RWPE1 (cell line): ENCODE measurements around the gene MYO15A.

Experiments used
- CTCF ChIA-PET: fragments of 350-600 bp; sonication (Branson Sonifier 250); formaldehyde crosslinking; extraction: SDS; loops from one replicate; lab custom pipeline; 2021; lab: Yijun Ruan, JAX
- POLR2A ChIA-PET: fragments of 400-600 bp; formaldehyde crosslinking; extraction: SDS; loops from one replicate; lab custom pipeline; 2020; ENCODE audit warnings: antibody characterized with exemption; ENCODE audit not compliant: low non-redundant PET; lab: Yijun Ruan, JAX
- DNase-seq: peaks from one replicate; pipeline ENCODE4 v3.0.0; 2012; ENCODE audit warnings: low spot score
- H3K27ac ChIP-seq: fragments of 450-650 bp; 2 replicates; pipeline ENCODE4 v1.5.1; 2017
- TF ChIP-seq, protein P1 (sequence below): fragments of 450-650 bp; conservative IDR thresholded peaks from 2 replicates; pipeline ENCODE4 v1.5.1; 2017; ENCODE audit warnings: low read depth, mild to moderate bottlenecking

Gene MYO15A

DNA sequence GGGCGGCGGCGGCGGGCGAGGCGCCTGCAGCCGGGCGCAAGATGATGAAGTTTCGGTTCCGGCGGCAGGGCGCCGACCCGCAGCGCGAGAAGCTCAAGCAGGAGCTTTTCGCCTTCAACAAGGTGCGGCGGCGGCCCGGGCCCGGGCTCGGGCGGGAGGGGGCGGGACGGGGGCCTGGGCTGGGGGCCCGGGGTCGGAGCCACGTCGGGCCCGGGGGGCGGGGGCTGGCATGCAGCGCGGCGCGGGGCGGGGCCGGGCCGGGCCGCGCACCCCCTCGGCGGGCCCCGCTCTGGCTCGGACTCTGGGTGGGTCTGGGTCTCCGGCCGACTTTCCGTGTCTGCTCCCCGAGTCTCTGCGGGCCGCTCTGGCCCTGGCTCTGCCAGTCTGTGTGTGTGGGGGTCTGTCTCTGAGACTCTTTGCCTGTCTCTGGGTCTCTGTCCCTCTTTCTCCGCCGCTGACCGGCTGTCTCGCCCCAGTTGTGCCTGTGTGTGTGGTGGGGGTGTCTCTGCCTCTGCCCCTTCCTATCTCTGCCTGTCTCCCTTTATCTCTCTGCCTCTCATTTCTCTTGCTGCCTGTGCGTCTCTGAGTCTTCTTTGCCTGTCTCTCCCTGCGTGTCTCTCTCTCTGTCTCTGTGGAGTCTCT is 117.2 kb downstream of the MYO15A start:
- TF ChIP-seq, protein P1, sequence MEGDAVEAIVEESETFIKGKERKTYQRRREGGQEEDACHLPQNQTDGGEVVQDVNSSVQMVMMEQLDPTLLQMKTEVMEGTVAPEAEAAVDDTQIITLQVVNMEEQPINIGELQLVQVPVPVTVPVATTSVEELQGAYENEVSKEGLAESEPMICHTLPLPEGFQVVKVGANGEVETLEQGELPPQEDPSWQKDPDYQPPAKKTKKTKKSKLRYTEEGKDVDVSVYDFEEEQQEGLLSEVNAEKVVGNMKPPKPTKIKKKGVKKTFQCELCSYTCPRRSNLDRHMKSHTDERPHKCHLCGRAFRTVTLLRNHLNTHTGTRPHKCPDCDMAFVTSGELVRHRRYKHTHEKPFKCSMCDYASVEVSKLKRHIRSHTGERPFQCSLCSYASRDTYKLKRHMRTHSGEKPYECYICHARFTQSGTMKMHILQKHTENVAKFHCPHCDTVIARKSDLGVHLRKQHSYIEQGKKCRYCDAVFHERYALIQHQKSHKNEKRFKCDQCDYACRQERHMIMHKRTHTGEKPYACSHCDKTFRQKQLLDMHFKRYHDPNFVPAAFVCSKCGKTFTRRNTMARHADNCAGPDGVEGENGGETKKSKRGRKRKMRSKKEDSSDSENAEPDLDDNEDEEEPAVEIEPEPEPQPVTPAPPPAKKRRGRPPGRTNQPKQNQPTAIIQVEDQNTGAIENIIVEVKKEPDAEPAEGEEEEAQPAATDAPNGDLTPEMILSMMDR: no peak
- ChIA-PET POLR2A (no interaction called here), CTCF (interaction anchor here (1.3 kb wide), 1 partner anchor 10 kb away, joined by 3 read pairs; no protein-coding TSS in a partner anchor)
- H3K27ac ChIP-seq: peak overlapping the region; percentile 80
- DNase-seq: no peak

DNA sequence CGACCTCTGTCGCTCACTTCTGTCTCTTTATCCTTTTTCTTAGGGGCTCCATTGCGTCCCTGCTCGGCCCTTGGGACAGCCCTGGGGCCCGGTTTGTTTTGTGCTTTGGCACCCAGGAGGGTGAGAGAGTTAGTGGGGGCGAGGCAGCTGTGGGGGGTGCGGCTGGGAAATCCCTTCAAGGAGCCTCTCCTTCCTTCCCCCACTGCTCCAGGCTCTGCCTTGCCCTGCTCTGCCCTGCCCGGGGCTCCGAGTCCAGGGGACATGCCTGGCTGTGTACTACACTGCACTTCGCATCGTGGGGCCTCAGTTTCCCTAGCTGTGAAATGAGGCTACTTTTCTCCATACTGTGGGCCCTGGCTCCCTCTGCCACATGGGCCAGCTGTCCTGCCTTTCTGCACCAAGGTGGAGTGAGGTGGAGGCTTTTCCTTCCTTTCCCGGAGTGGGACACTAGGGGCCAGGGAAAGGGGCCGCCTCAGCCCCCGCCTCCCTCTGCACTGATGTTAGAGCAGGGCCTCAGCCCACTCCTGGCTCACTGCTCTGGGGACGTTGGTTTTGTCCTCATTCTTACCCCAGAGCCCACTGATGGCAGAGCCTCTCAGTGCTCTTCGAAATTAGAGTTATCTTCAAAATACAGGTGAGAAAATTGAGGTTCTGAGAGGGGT is 117.9 kb downstream of the MYO15A start:
- ChIA-PET POLR2A (no interaction called here), CTCF (interaction anchor here (1.3 kb wide), 1 partner anchor 10 kb away, joined by 3 read pairs; no protein-coding TSS in a partner anchor)
- DNase-seq: no peak
- TF ChIP-seq, protein P1: no peak
- peak overlapping the region; percentile 80 for H3K27ac ChIP-seq

DNA sequence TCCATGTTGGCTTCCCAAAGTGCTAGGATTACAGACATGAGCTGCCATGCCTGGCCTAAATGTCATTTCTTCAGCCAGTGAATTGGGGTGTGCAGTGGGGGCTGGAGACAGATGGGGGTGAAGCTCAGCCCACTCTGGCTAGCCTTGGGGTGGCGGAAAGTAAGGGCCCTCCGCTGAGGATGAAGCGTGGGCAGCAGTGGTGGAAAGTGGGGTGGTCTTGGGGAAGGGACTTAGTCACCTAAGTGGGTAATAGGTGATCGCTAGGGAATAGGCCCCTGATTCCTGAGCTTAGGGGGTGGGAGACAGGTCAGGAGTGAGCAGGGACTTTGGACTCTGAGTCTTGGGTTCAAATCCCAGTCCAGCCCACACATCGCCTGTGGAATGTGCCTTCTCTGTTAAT is 119.1 kb downstream of the MYO15A start:
- ChIA-PET CTCF (no interaction called here), POLR2A (no interaction called here)
- H3K27ac ChIP-seq: peak overlapping the region; percentile 80
- TF ChIP-seq, protein P1: no peak
- DNase-seq: no peak

DNA sequence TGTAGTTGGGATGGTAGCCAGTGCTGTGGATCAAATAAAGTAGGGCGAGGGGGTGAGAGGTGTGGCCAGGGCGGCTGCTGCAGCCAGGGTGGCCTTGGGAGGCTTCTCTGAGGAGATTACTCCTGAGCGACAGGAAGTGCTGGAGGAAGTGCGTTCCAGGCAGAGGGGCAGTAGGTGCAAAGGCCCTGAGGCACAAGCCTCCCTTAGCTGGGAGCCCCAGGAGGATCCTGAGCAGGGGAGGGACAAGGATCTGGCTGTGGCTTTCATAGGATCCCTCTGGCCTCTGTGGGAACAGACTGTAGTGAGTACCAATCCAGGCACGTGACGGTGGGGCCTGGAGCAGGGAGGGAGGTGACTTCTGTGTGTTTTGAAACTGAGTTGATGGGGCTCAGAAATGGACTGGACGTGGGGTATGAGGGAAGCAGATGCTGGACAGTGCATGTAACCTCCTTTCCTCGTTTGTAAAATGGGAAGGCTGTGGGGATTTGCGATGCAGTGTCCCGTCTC is 119.7 kb downstream of the MYO15A start:
- POLR2A ChIA-PET: no interaction called here
- CTCF ChIA-PET: no interaction called here
- TF ChIP-seq, protein P1: no peak
- no peak for DNase-seq
- H3K27ac ChIP-seq: peak overlapping the region; percentile 80

DNA sequence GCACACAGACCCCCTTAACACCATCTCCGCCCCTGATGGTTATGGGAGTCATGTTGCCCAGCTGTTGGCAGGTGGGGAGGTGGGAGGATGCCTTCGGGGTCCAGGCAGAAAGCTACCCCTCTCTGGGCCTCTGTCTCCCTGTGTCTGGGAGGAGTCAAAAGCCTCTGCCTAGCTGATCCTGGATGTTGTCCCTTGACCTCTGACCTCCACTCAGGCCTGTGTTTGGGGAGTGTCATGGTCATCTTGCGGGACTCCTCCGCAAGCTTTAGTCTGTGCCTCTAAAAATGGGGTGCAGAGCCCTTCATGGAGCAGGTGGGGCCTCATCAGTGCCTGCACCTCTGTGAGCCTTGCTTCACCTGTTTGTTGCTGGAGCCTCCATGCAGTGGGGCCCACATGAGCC is 120.7 kb downstream of the MYO15A start:
- CTCF ChIA-PET: no interaction called here
- DNase-seq: no peak
- TF ChIP-seq, protein P1: no peak
- peak overlapping the region; percentile 80 for H3K27ac ChIP-seq
- POLR2A ChIA-PET: no interaction called here
